Measurements from ENCODE around the gene MEOX1.

The MEOX1 gene

DNA sequence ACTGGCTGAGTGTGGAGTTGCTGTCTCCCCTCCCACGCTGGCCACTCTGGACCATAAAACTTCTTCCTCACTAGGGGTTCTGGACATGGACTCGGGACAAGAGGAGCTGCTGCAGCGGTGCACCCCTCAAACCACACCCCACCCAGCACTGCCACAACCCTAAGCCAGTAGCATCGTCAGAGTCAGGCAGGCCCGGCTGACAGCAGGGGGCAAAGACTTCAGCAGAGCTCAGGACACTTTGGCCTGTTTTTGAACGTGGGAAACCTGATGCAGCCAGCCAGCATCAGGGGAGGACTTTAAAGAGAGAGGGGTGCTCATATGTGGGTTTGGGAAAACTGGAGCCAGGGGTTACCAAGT, 9.6 kb downstream of the MEOX1 start:
- DNase-seq, result no peak

DNA sequence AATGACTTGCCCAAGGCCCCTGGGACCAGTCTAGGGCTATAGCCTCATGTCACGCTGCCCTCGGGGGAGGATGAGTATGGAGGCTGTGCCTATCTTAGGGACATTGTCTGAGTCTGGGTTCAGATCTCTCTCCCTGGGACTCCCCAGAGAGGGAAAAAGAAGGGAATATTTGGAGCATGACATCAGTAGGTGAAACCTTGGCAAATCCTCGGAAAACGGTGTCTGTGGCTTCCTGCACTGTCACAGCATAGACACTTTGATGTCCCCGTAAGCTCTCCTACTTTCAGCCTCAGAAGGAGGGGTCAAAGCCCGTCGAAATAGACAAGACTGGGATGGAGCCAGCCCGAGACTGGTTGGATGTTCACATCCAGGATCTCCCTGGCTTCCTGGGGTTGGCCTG, 11.3 kb downstream of the MEOX1 start:
- DNase-seq, result no peak

DNA sequence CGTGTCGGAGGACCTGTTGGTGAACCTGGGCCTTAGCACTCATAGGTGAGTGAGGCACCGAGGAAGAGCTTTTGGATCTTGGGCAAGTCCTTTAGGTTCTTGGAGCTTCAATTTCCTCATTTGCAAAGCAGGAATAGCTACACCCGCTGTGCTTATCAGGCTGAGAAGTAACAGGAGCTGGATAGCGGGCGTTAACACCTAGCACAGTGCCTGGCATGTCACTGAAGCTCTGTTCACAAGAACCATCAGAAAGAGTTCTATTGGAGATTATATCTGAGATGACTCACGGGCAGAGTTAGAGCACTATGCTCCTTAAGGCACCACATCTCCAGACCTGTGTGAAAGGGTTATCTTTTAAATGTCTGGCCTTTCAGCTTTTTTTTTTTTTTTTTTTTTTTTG, 12.8 kb downstream of the MEOX1 start:
- DNase-seq, result no peak

DNA sequence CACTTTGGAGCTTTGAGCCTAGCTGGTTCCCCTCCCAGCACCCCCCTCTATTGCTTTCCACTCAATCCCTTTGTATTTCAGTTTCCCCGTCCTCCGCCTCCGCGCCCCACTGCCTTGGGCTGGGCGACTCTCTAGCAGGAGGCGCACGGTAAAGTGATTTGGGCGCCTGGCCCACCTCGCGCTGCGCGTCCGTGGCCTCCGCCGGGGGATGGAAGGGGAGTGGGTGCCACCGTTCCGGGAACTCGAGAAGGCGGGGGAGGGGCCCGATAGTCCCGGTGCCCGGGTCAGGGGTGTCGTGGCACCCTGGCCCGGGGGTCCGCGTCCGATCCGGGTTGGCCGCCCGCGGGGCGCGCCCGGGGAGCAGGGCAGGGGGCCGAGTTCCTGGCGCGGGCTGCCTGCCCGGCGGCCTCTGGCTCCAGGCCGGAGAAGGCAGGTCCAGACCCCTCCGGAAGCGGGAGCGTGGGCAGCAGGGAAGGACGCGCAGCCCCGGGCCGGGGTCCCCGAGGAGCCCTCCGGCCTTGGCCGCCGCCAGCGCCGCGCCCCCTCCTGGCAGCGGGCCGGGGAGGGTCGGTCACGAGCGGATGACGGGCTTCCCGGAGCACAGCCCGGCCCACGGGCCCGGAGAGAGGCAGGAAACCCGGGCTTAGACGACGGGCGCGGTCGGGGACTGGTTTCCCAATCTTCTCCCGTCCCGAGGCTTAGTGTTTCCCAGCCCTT, 15.8 kb downstream of the MEOX1 start:
- DNase-seq, result no peak

DNA sequence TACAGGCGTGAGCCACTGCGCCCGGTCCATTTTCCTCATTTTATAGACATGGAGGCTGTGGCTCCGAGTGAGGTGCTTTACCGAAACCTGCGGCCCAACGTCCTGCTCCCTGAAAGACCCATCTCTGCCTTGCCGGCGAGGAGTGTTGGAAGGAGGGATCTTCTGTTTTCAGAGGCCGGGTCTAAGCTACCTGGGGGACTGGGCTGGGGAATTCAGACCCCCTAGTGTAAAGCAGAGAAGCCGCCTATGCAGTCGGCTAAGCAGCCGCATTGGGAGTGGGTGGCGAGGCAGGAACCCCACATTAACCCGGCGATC, 16.3 kb downstream of the MEOX1 start:
- DNase-seq, result no peak

DNA sequence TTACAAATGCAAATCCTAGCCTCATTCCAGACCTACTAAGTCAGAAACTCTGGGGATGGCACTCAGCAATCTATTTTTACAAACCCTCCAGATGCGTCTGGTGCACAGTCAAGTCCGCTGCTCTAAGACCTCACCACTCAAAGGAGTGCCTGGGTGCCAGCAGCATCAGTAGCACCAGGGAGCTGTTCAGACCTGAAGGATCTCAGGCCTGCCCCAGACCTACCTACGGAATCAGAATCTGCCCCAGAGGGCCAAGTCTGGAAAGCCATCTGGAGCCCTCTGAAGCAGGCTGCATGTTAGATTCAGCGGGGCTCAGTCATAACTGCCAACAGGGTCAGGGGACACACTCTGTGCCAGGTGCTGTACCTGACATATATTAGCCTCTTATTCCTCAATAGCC, 17.6 kb downstream of the MEOX1 start:
- DNase-seq, result no peak

DNA sequence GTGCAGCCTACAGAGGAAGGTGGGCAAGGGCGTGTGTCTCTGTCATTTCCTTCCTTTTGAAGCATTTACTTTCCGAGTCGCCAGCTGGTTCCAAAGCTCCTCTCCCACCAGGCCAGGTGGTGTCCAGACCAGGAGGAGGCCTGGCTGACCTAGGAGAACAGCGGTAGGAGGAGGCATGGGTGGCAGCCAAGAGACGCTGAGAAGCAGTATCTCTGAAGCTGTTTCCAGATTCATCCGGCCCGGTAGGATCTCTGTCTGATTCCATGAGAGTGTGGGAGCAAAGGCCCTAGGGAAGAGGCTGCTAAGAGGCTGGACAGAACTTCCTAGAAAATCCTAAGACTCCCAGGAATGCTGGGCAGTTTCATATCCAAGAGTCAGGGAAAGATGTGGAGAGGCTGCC, 20.3 kb downstream of the MEOX1 start:
- no peak for DNase-seq

DNA sequence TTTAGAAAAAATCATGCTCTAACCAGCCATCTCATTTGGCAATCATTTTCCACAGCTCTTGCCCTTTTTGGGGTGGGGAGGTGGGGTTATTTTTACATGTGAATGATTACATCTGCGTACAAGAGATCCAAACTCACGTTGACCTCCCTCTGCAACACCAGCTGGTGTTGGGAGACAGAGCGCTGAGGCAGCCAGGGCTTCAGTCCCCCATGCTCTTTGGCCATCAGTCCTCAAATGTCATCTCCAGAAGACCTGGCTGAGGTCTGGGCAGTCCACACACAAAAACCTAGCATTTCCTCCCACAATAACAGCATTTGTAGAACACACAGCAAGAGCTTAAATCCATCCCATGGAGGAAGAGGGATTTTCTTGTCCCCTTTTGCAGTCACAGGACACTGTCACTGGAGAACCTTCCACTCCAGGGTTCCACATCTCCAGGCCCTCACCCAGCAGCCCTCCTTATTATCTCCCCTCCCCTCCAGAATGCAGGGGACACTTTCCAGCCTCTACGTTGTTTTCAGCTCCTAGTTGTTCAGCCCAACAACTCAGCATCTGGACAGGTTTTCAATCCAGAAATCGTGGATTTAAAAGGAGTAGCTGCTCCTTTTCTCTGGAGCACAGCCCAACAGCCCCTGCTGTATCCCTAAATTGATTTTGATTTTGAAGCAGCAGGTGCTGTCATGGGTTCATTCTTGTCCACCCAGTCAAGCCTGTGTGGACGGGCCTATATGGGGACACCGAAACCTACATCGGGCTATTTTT, 21.1 kb downstream of the MEOX1 start:
- no peak for DNase-seq

DNA sequence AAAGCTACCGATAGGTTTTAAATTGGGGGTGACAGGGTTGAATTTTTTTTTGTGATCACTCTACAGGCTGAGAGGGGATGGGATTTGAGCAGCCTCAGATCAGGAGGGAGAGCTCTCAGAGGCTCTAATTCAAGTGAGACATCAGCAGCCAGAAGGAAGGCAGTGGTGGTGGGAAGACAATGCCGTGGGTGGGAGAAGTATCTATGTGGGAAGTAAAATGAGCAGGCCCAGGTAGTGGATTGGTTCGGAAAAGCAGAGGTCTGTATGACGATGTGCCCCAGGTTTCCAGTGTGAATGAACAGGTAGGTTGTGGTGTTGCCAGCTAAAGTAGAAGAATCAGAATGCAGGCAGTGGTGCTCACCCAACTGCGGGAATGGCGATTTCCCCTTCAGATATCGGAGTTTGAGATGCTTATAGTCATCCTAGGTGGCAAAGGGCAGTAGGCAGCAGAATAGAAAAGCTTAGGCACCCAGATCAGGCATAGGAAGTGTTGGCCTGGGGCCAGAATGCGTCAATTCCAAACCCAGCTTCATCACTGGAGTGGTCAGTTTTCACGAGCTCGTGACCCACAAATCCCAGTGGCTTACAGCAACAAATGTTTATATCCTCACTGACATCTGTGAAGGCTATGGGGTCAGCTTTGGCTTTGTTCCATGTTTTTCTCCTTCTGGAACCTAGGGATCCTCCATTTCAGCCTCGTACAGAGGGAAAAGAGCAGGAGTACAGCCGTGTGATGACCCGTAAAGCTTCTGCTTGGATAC, 24.0 kb downstream of the MEOX1 start:
- no peak for DNase-seq

DNA sequence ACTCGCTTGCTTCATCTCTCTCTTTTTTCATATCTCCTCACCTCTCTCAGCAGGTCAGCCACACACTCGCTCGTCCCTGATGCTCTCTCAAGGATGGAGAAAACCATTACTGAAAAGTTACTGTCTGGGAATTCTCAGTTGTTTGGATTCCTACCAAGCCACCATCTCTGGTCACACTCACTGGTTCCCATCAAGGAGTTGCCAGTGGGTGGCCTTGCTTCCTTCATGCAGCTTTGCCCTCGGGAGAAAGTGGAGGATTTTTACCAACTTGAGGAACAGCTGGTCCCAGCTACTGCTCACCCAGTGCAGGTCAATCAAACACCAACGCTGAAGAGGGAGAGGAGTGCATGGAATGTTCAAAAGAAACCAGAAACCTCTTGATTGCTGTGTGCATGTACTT, 25.3 kb downstream of the MEOX1 start:
- DNase-seq, result no peak

DNA sequence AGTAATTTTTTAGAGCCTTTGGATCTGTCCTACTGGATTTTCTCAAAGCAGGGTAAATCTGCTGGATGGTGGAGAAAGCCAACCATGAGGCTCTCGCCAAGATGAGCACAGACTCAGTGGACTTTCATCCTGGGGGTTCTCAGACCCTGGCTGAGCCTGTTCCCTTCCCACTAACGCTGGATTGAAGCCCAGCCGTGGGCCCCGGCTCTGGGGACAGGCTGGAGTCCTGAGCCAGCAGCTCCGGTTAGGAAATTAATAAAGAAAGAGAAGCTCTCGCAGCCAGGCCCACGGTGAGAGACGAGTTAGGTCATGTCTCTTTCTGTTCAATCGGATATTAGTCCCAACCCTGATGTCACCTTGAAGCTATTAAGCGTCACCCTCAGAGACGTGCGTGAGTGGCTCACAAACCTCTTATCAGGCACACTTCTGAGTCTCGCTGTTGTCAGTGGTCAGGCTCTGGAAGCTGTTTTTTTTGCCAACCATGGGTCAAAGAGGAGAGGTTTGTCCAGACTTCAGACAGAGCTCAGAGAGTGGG, 27.1 kb downstream of the MEOX1 start:
- no peak for DNase-seq

DNA sequence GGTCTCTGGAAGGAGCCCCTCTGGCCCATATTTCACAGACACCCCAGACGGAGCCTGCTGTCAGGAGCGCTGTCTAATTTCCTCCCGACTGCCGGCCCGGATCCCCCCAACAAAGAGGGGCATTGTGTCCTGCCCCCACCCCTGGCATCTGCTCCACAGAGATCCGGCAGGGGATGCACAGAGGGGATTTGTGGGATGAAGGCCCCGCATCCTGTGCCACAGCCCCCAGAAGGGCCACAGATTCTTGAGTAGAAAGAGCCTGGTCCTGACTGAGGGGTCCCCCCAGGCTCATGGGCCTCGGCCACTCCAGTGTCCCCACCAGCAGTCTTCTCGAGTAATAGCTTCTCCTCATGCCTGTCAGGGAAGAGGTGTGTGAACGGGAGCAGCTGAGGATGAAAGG, 29.5 kb downstream of the MEOX1 start:
- DNase-seq, result no peak

DNA sequence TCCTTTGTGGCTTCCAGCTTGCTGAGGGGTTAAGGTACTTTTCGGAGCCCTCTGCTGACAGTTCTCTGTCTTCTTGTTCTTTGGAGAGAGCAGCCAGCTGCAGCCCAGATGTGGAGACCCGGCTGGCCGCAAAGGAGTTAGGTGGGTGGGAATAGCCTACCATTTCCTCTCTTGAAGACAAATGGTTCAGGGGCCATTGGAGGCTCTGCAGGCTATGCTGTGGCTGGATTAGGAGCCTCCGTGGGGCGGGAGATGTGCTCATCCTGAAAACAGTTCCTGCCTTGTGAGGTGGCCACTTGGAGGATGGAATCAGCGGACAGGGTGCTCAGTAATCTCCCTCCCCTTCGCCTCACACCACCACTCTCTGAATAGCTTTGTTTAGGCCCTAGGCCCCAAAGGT, 30.3 kb downstream of the MEOX1 start:
- DNase-seq, result no peak

DNA sequence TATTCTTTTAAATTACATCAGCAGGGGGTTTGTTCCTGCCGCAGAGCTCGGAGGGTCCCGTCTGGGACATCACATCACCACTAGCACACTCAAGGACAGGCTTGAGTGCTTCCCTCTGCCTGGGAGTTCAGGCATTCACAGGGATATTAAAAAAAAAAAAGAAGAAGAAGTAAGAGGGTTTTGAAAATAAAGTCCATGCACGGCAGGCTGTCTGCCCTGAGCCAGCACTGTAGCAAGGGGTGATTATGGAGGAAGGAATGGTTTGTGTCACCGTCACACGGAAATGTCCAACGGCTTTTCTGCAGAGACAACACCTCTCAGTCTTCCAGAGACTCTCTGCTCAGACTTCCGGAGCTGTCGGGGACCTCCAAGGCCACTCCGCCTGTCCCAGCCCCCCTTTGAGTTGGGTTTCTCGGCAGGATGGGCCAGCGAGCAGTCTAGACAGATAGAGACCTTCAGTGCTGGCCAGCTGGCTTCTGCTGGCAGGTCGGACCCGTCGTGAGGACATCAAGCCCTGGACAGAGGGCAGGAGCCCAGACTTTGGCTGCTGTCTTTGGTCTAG, 33.6 kb downstream of the MEOX1 start:
- no peak for DNase-seq

DNA sequence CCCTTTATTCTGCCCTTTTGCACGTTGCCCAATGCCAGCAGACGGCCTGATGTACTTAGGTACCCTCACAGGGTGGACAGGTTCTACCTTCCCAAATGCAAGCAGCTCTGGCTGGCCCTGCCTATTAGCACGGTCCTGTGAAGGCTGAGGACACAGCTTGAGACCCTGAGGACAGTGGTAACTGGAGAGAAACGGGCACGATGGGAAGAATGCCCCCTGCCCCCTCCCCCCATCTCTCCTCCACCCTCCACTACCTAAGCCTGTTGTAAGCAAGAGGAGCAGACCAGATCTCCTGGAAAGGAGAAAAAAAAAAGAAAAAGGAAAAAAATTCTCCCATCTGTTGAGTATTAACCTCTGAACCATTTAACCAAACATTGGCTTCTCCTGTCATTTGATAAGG, 34.1 kb downstream of the MEOX1 start:
- DNase-seq, result no peak

DNA sequence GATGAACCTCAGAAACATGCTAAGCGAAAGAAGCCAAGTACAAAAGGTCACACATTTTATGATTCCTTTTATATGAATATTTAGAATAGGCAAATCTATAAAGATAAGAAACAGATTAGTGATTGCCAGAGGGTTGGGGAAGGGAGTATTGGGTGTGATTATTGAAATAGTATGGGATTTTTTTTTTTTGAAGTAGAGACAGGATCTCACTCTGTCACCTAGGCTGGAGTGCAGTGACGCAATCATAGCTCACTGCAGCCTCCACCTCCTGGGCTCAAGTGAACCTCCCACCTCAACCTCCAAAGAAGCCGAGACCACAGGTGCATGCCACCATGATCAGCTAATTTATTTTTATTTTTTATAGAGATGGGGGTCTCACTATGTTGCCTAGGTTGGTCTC, 35.7 kb downstream of the MEOX1 start:
- no peak for DNase-seq

DNA sequence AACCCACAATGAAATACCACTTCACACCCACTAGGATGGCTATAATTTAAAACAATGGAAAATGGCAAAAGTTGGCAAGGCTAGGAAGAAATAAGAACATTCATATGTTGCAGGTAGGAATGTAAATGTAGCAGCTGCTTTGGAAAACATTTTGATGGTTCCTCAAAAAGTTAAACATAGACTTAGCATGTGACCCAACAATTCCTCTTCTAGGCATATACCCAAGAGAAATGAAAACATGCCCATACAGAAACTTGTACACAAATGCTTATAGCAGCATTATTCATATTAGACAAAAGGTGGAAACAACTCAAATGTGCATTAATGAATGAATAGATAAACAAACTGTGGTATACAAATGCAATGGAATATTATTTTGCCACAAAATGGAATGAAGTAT, 36.1 kb downstream of the MEOX1 start:
- no peak for DNase-seq

DNA sequence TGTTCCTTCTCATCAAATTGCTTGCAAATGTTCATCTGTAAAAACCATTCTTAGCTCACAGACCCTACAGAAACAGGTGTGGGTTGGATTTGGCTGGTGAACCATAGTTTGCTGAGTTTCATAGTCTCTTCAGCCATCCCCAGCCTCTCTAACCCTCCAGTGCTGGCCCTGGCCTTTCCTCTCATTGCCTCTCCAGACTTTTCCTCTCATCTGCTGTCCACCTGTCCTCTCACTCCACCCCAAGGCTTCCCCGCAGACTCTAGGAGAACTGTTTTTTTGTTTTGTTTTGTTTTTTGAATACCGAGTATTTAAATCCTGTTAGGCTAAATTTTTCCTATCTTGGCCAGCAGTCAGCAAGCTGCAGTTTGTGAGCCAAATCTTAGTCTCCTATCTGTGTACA, 41.1 kb downstream of the MEOX1 start:
- DNase-seq, result no peak

DNA sequence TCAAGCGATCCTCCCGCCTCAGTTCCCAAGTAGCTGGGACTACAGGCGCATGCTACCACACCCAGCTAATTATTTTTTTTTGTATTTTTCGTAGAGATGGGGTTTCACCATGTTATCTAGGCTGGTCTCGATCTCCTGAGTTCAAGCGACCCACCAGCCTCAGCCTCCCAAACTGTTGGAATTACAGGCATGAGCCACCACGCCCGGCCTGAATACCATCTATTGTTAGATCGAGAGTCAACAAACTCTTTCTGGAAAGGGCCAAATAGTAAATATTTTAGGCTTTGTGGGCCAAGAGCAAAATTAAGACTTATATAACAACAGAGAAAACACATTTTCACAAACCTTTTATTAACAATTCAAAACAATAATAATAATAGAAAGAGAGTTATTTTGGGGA, 41.6 kb downstream of the MEOX1 start:
- no peak for DNase-seq

DNA sequence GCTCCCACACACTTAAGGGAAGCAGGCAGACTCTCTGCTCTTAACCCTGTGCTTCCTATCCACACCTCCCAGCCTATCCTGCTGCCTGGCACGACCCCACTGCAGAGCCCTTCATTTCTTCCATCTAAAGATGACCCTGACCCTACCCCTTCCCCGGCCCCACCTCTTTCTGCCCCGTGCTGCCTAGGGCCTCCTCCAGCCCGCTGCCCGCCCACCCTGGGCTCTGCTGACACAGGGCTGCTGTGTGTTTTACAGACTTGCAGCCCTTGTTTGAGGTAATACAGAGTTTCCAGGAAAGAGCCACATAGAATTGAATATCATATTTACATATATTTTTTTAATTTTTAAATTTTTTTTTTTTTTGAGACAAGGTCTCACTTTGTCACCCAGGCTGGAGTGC, 42.0 kb downstream of the MEOX1 start:
- DNase-seq, result no peak

DNA sequence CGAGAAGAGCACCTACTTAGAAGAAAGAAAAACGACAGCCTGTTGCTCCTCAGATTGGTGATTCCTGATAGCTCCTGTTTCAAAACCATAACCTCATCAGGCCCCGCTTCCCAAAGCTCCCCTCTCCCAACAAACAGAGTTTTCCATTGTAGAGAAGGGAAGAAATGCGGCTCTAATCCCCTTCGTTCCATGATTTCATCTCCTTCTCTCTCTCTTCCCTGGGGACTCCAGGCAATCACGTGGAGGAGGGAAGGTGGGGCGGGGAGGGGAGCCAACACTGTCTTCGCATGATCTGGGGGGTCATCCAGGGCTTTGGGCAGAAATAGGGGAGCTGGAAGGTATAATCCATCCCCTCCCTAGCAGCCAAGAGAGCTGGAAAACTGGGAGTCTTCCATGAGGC, 43.4 kb downstream of the MEOX1 start:
- no peak for DNase-seq

DNA sequence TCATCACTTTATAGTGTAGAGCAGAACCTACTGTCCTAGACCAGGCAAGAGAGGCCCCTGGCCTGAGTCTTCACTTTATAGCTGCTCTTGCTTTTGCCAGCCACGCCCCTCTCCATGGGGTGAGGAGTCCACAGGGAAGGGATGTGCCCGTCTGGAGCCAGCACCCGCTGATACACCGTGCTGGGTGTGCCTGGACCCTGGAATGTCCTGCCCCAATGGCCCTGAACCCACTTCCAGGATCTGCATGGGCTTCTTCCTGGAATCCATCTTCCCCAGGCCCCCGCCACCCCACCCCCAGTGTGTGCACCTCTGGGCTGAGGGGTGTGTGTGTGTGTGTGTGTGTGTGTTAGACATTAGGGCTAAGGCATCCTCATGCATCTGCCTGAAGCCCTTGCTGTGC, 44.9 kb downstream of the MEOX1 start:
- no peak for DNase-seq

DNA sequence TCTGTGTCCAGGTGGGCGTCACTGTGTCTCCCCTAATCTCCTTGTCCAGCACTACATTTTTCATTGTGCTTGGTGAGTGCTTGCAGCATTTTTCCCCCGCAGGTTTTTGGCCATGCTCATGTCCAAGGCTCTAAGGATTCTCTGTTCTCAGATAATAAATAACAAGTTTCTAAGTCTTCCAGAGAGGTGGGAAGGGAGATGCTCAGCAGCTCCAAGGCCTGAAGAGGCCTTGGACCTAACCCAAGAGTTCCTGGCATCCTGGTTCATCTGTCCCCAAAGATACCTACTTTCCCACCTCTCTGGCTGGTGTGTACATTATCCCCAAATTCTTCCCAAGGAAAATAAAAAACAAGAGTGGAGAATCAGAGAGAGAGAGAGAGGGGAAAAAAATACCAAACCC, 45.3 kb downstream of the MEOX1 start:
- no peak for DNase-seq

DNA sequence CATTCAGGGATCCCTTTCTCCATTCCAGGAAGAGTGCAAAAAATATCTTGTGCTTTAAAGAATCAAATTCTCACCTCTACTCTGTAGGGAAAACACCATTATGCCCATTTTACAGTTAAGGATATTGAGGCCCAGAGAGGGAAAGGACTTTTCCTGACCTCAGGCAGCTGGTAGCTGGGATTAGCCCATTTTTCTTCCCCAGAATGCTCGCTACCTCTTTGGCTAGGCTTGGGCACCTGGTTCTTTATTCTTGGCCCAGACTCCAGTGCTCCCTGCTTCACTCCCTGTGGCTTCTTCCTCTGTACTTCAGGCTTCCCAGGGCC, 45.7 kb downstream of the MEOX1 start:
- DNase-seq, result no peak
